ENCODE measurements around the gene MAN1B1.

MAN1B1 gene

GRCh38 chr9:137044502-137045177 lies 42.1 kb upstream of the MAN1B1 start:
- peak overlapping the region; percentile 56 for H3K4me3 ChIP-seq (ENCODE audit: insufficient read depth, low read depth, low read length, poor library complexity, severe bottlenecking)
- no peak overlapping the region for H3K27ac ChIP-seq (ENCODE audit: insufficient read depth, low read length, poor library complexity, severe bottlenecking)
- peaks cover 3% of the 10 kb centered on the region for H3K36me3 ChIP-seq (ENCODE audit: control insufficient read depth, insufficient read depth, low read length)
- H3K27me3 ChIP-seq (replicated peaks; ENCODE audit: control insufficient read depth, insufficient read depth, low read length, poor library complexity, severe bottlenecking): peaks cover 38% of the 10 kb centered on the region
- H3K9me3 ChIP-seq (ENCODE audit: control insufficient read depth, low read length): no peaks in the 10 kb centered on the region
- H3K4me1 ChIP-seq (ENCODE audit: control insufficient read depth, insufficient read depth, low read length, poor library complexity, severe bottlenecking): peaks cover 23% of the 10 kb centered on the region
- DNase-seq: no peak

GRCh38 chr9:137045294-137046087 lies 41.3 kb upstream of the MAN1B1 start:
- Histone ChIP-seq H3K27ac (ENCODE audit: insufficient read depth, low read length, poor library complexity, severe bottlenecking) (no peak overlapping the region), H3K27me3 (replicated peaks; ENCODE audit: control insufficient read depth, insufficient read depth, low read length, poor library complexity, severe bottlenecking) (peaks cover 46% of the 10 kb centered on the region), H3K4me1 (ENCODE audit: control insufficient read depth, insufficient read depth, low read length, poor library complexity, severe bottlenecking) (peaks cover 23% of the 10 kb centered on the region), H3K36me3 (ENCODE audit: control insufficient read depth, insufficient read depth, low read length) (peaks cover 3% of the 10 kb centered on the region), H3K4me3 (ENCODE audit: insufficient read depth, low read depth, low read length, poor library complexity, severe bottlenecking) (peak overlapping the region; percentile 61), H3K9me3 (ENCODE audit: control insufficient read depth, low read length) (no peaks in the 10 kb centered on the region)
- DNase-seq: no peak

- DNase-seq: peak; percentile 54 to 66 (median 64)
- Histone ChIP-seq H3K27me3 (replicated peaks; ENCODE audit: control insufficient read depth, insufficient read depth, low read length, poor library complexity, severe bottlenecking) (peaks cover 46% of the 10 kb centered on the region), H3K27ac (ENCODE audit: insufficient read depth, low read length, poor library complexity, severe bottlenecking) (no peak within 1 kb of the TSS), H3K9me3 (ENCODE audit: control insufficient read depth, low read length) (no peaks in the 10 kb centered on the region), H3K36me3 (ENCODE audit: control insufficient read depth, insufficient read depth, low read length) (no peaks in the 10 kb centered on the region), H3K4me1 (ENCODE audit: control insufficient read depth, insufficient read depth, low read length, poor library complexity, severe bottlenecking) (peaks cover 23% of the 10 kb centered on the region), H3K4me3 (ENCODE audit: insufficient read depth, low read depth, low read length, poor library complexity, severe bottlenecking) (peak within 1 kb of the TSS; percentile 61)
These were observed 40.5 kb upstream of the MAN1B1 start, which contains the start of gene NPDC1 for GRCh38 chr9:137046088-137046787. Gene NPDC1, minus strand, starts transcription at chr9:137046177. Its CDS starts 188 bp downstream, at chr9:137045989.

GRCh38 chr9:137048655-137049543 lies 37.9 kb upstream of the MAN1B1 start:
- Histone ChIP-seq H3K4me1 (ENCODE audit: control insufficient read depth, insufficient read depth, low read length, poor library complexity, severe bottlenecking) (peaks cover 29% of the 10 kb centered on the region), H3K4me3 (ENCODE audit: insufficient read depth, low read depth, low read length, poor library complexity, severe bottlenecking) (no peak overlapping the region), H3K27ac (ENCODE audit: insufficient read depth, low read length, poor library complexity, severe bottlenecking) (no peak overlapping the region), H3K36me3 (ENCODE audit: control insufficient read depth, insufficient read depth, low read length) (no peaks in the 10 kb centered on the region), H3K27me3 (replicated peaks; ENCODE audit: control insufficient read depth, insufficient read depth, low read length, poor library complexity, severe bottlenecking) (peaks cover 56% of the 10 kb centered on the region), H3K9me3 (ENCODE audit: control insufficient read depth, low read length) (no peaks in the 10 kb centered on the region)
- no peak for DNase-seq

DNA sequence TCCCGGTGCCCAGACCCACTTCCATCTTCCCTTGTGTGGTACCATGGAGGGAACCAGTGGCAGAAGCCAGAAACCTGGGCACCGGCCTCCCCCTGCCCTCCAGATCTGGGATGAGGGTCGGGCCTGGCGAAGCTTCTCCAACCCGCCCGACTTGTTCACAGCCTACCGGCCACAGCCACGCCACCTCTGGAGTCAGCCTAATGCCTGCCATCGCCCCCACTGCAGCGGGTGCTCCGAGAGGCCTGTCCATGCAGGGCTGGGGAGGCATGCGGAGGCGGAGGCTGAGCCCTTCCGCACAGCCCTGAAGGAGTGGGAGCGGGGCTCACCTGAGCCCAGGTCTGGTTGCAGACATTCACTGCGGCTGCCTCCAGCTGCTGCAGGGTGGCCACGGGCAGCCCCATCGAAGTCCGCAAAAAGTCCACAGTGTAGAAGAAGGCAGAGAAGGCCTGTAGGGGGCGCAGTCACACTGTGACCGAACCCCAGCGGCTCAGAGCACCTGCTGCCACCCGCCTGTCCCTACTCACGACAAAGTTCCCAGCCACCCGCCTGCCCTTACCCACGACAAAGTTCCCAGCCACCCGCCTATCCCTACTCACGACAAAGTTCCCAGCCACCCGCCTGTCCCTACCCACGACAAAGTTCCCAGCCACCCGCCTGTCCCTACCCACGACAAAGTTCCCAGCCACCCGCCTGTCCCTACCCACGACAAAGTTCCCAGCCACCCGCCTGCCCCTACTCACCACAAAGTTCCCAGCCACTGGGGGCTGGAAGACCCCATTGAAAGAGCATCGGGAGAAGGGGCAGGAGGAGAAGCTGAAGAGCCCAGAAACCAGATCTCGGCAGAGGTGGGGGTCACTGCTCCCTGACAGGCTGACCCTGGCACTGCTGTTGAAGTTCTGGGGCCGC lies 37.0 kb upstream of the MAN1B1 start:
- Histone ChIP-seq H3K36me3 (ENCODE audit: control insufficient read depth, insufficient read depth, low read length) (no peaks in the 10 kb centered on the region), H3K9me3 (ENCODE audit: control insufficient read depth, low read length) (no peaks in the 10 kb centered on the region), H3K27me3 (replicated peaks; ENCODE audit: control insufficient read depth, insufficient read depth, low read length, poor library complexity, severe bottlenecking) (peaks cover 56% of the 10 kb centered on the region), H3K4me1 (ENCODE audit: control insufficient read depth, insufficient read depth, low read length, poor library complexity, severe bottlenecking) (peaks cover 20% of the 10 kb centered on the region), H3K4me3 (ENCODE audit: insufficient read depth, low read depth, low read length, poor library complexity, severe bottlenecking) (no peak overlapping the region), H3K27ac (ENCODE audit: insufficient read depth, low read length, poor library complexity, severe bottlenecking) (no peak overlapping the region)
- peak in 1 of 3 donors; percentile 44 for DNase-seq

DNA sequence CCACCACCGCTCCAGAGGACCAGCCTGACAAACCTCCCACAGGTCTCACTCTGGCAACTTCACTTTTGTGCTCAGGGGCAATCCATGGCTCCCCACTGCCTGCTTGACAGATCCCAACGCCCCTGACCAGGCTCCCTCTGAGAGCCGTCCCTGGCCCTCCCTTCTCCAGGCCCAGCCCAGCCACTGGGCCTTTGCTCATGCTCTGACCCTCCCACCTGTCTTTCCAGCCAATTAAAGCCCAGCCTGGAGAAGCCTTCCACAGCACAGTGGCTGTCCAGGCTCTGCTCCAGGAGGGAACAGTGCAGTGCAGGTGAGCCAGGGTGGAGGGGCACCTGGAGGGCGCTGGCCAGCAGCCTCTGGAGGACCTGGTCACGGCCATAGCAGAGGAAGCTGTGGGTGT lies 36.2 kb upstream of the MAN1B1 start:
- H3K9me3 ChIP-seq (ENCODE audit: control insufficient read depth, low read length): no peaks in the 10 kb centered on the region
- peaks cover 14% of the 10 kb centered on the region for H3K4me1 ChIP-seq (ENCODE audit: control insufficient read depth, insufficient read depth, low read length, poor library complexity, severe bottlenecking)
- peaks cover 52% of the 10 kb centered on the region for H3K27me3 ChIP-seq (replicated peaks; ENCODE audit: control insufficient read depth, insufficient read depth, low read length, poor library complexity, severe bottlenecking)
- H3K4me3 ChIP-seq (ENCODE audit: insufficient read depth, low read depth, low read length, poor library complexity, severe bottlenecking): no peak overlapping the region
- no peak overlapping the region for H3K27ac ChIP-seq (ENCODE audit: insufficient read depth, low read length, poor library complexity, severe bottlenecking)
- no peak for DNase-seq
- no peaks in the 10 kb centered on the region for H3K36me3 ChIP-seq (ENCODE audit: control insufficient read depth, insufficient read depth, low read length)

DNA sequence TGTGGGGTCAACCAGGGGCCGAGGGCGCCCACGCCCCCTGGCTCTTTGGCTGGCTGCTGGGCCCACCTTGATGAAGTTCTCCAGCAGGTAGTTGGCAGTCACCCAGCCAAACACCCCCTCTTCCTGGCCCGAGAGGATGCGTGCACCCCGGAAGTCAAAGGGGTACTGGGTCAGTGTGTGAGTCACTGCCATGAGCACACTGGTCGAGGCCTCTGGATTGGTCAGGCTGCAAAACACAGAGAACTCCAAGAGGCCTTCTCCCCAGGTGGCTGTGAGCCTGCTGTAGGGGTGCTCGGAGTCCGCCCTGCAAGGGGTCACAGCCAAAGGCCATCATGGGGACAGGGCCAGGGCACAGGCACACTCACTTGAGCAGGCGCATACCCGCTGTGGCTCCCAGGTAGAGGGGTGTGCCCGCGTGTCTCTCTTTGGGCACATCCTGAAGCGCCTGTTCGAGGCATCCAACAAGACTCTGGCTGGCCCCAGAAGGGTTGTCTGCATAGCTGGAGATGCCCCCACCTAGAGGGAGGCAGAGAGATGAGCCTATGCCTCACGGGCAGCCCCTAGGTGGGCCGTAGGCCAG lies 35.5 kb upstream of the MAN1B1 start:
- Histone ChIP-seq H3K27ac (ENCODE audit: insufficient read depth, low read length, poor library complexity, severe bottlenecking) (no peak overlapping the region), H3K4me1 (ENCODE audit: control insufficient read depth, insufficient read depth, low read length, poor library complexity, severe bottlenecking) (peaks cover 12% of the 10 kb centered on the region), H3K9me3 (ENCODE audit: control insufficient read depth, low read length) (no peaks in the 10 kb centered on the region), H3K4me3 (ENCODE audit: insufficient read depth, low read depth, low read length, poor library complexity, severe bottlenecking) (no peak overlapping the region), H3K36me3 (ENCODE audit: control insufficient read depth, insufficient read depth, low read length) (no peaks in the 10 kb centered on the region), H3K27me3 (replicated peaks; ENCODE audit: control insufficient read depth, insufficient read depth, low read length, poor library complexity, severe bottlenecking) (peaks cover 47% of the 10 kb centered on the region)
- no peak for DNase-seq

DNA sequence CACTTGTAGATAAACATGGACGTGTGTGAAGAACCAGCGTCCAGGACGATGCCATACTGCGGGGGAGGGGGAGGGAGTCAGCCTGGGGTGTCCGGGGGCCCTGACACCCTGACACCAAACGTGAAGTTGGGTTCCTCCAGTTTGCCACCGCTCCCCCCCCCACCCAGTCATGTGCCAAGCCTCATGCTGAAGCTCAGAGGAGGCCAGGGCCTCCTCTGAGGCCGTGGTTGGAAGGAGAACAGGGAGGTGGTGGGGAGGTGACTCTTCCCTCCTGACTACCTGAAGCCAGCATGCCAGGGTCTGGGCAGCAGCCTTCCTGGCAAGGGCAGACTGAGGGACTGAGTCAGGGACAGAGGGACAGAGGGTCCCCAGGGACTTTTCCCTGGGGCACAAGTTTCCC lies 34.5 kb upstream of the MAN1B1 start:
- no peaks in the 10 kb centered on the region for H3K36me3 ChIP-seq (ENCODE audit: control insufficient read depth, insufficient read depth, low read length)
- no peak for DNase-seq
- no peak overlapping the region for H3K4me3 ChIP-seq (ENCODE audit: insufficient read depth, low read depth, low read length, poor library complexity, severe bottlenecking)
- peaks cover 39% of the 10 kb centered on the region for H3K27me3 ChIP-seq (replicated peaks; ENCODE audit: control insufficient read depth, insufficient read depth, low read length, poor library complexity, severe bottlenecking)
- no peaks in the 10 kb centered on the region for H3K9me3 ChIP-seq (ENCODE audit: control insufficient read depth, low read length)
- H3K27ac ChIP-seq (ENCODE audit: insufficient read depth, low read length, poor library complexity, severe bottlenecking): no peak overlapping the region
- peaks cover 10% of the 10 kb centered on the region for H3K4me1 ChIP-seq (ENCODE audit: control insufficient read depth, insufficient read depth, low read length, poor library complexity, severe bottlenecking)

Measured in effector memory CD4-positive, alpha-beta T cell (primary cell).